Body of pancreas (tissue), 4 donors: ENCODE measurements around the gene LY6G6D. TPM values are rescaled to one million over a fixed set of nuclear protein-coding genes. Genes with fewer than 3 reads are reported as not detected.

ENCODE experiments used
- ATAC-seq: fragments of 150-250 bp; one replicate; pipeline ENCODE4 v1.9.1; 2016
- DNase-seq, 4 donors: peaks; one replicate each; pipeline ENCODE4 v3.0.0-alpha.2; 2019
- H3K27ac ChIP-seq, 4 donors: fragments of 200-600 bp; sonication (generic); 1 replicate in 3 of 4; 2 replicates in 1 of 4; pipeline versions ENCODE4 v1.5.1 to v1.6.1; 2016 to 2019; ENCODE audit warnings: mild to moderate bottlenecking in 1 of 4, mixed read lengths in 1 of 4, moderate library complexity in 1 of 4
- H3K27me3 ChIP-seq, 2 donors: fragments of 200-600 bp; sonication (generic); one replicate each; pipeline ENCODE4 v1.6.0; 2016; ENCODE audit warnings: mild to moderate bottlenecking in 1 of 2
- H3K36me3 ChIP-seq, 2 donors: fragments of 200-600 bp; sonication (generic); replicated peaks in 1 of 2; 2 replicates each; pipeline ENCODE4 v1.5.1; 2016; ENCODE audit warnings: low read depth in 2 of 2; ENCODE audit not compliant: insufficient read depth in 1 of 2
- H3K4me1 ChIP-seq: fragments of 200-600 bp; sonication (generic); one replicate; pipeline ENCODE4 v1.6.0; 2016
- H3K4me3 ChIP-seq, 2 donors: fragments of 200-600 bp; sonication (generic); 1 replicate in 1 of 2; 2 replicates in 1 of 2; pipeline ENCODE4 v1.5.1; 2016 to 2019
- H3K9me3 ChIP-seq, 3 donors: fragments of 200-600 bp; sonication (generic); 1 replicate in 2 of 3; 2 replicates in 1 of 3; pipeline ENCODE4 v1.5.1; 2016
- CTCF ChIP-seq, 7 experiments: fragments of 450-650 bp in 4 of 7; fragments of 200-600 bp in 3 of 7; sonication (generic) in 3 of 7; IDR thresholded peaks; one replicate each; pipeline ENCODE4 v1.5.1; 2016 to 2019; ENCODE audit warnings: antibody characterized with exemption in 7 of 7
- POLR2A ChIP-seq, 3 donors: fragments of 450-650 bp; IDR thresholded peaks; one replicate each; pipeline ENCODE4 v1.6.1; 2016; ENCODE audit warnings: antibody characterized with exemption in 3 of 3, mild to moderate bottlenecking in 2 of 3
- WGBS, 2 donors: methylation state at CpG; one replicate each; pipeline ENCODE4 v1.1.5; 2017; 5-methylcytosine and 5-hydroxymethylcytosine counted together
- intact Hi-C: fragments of 100-400 bp; cut with DNase I; formaldehyde crosslinking; loops from one replicate; pipeline ENCODE4 v1.15.1; 2023
- total RNA-seq, 2 donors: library from RNA; depleted of rRNA; stranded (reverse); fragments of >200 nt; gene quantifications; one replicate each; pipeline ENCODE4 v1.1.0, GENCODE V29; 2016

LY6G6D gene
- total RNA-seq, 2 donors from 2014 or later: not detected

- Histone ChIP-seq H3K4me1 (no peaks in the 10 kb centered on the region), H3K27me3 (no peaks in the 10 kb centered on the region), H3K27ac (no peak overlapping the region), H3K4me3 (no peak overlapping the region), H3K36me3 (no peaks in the 10 kb centered on the region), H3K9me3 (no peaks in the 10 kb centered on the region)
- TF ChIP-seq POLR2A (IDR thresholded peaks at IDR 0.05): no peak
- TF ChIP-seq CTCF (IDR thresholded peaks at IDR 0.05): no peak
- intact Hi-C loops: no loop called here
- ATAC-seq (no peak), DNase-seq (no peak)
- 42 to 49% methylated on average over 5 of the region's 5 CpGs for WGBS, 2 donors
These were observed 4.5 kb upstream of the LY6G6D start for GRCh38 chr6:31710523-31711219.

GRCh38 chr6:31711233-31711632 lies 3.9 kb upstream of the LY6G6D start:
- WGBS, 2 donors: 45 to 48% methylated on average over 6 to 8 of the region's 8 CpGs
- no peak for TF ChIP-seq CTCF (IDR thresholded peaks at IDR 0.05)
- TF ChIP-seq POLR2A (IDR thresholded peaks at IDR 0.05): no peak
- DNase-seq (no peak), ATAC-seq (no peak)
- H3K27ac ChIP-seq: no peak overlapping the region
- intact Hi-C loops: no loop called here
- H3K4me3 ChIP-seq: no peak overlapping the region
- H3K9me3 ChIP-seq: no peaks in the 10 kb centered on the region
- H3K36me3 ChIP-seq: no peaks in the 10 kb centered on the region
- no peaks in the 10 kb centered on the region for H3K27me3 ChIP-seq
- no peaks in the 10 kb centered on the region for H3K4me1 ChIP-seq

GRCh38 chr6:31712296-31712695 lies 2.9 kb upstream of the LY6G6D start:
- H3K36me3 ChIP-seq: no peaks in the 10 kb centered on the region
- ATAC-seq (no peak), DNase-seq (peak in 1 of 4 donors; percentile 31)
- no peak overlapping the region for H3K27ac ChIP-seq
- TF ChIP-seq CTCF (IDR thresholded peaks at IDR 0.05) (peak in 1 of 7 experiments; percentile 26), POLR2A (IDR thresholded peaks at IDR 0.05) (no peak)
- WGBS, 2 donors: 61 to 67% methylated on average over 8 of the region's 8 CpGs
- no peaks in the 10 kb centered on the region for H3K4me1 ChIP-seq
- intact Hi-C loops: no loop called here
- H3K27me3 ChIP-seq: no peaks in the 10 kb centered on the region
- no peaks in the 10 kb centered on the region for H3K9me3 ChIP-seq
- no peak overlapping the region for H3K4me3 ChIP-seq

- H3K4me3 ChIP-seq: no peak overlapping the region
- no peak overlapping the region for H3K27ac ChIP-seq
- no peak for DNase-seq
- 45 to 70% methylated on average over 4 of the region's 4 CpGs for WGBS, 2 donors
- H3K9me3 ChIP-seq: no peaks in the 10 kb centered on the region
- ATAC-seq: no peak
- TF ChIP-seq POLR2A (IDR thresholded peaks at IDR 0.05): no peak
- no peak for TF ChIP-seq CTCF (IDR thresholded peaks at IDR 0.05)
- H3K36me3 ChIP-seq: no peaks in the 10 kb centered on the region
- H3K4me1 ChIP-seq: peaks cover 4% of the 10 kb centered on the region
- no peaks in the 10 kb centered on the region for H3K27me3 ChIP-seq
- intact Hi-C loops: no loop called here
These were observed 1.7 kb upstream of the LY6G6D start for GRCh38 chr6:31713465-31713864.
